ENCODE measurements around the gene DYNC1I1.

DYNC1I1 gene

GRCh38 chr7:95929710-95930280 is 157.4 kb downstream of the DYNC1I1 start:
- TF ChIP-seq SIN3A (IDR thresholded peaks at IDR 0.05; ENCODE audit: borderline replicate concordance, insufficient read depth, low read length), result no peak
- no peak for TF ChIP-seq REST (IDR thresholded peaks at IDR 0.05; ENCODE audit: insufficient read depth in 1 of 2, low read depth in 2 of 2, low read length in 2 of 2)
- TF ChIP-seq POLR2AphosphoS5 (IDR thresholded peaks at IDR 0.05; ENCODE audit: low read depth, low read length), result no peak
- no peak for TF ChIP-seq FOXP2 (optimal IDR thresholded peaks at IDR 0.05; ENCODE audit: borderline replicate concordance, extremely low read depth, extremely low read length, insufficient read depth)
- TF ChIP-seq TAF1 (IDR thresholded peaks at IDR 0.05; ENCODE audit: borderline replicate concordance, insufficient read depth, low read length), result no peak

- no peak for TF ChIP-seq SIN3A (IDR thresholded peaks at IDR 0.05; ENCODE audit: borderline replicate concordance, insufficient read depth, low read length)
- TF ChIP-seq POLR2AphosphoS5 (IDR thresholded peaks at IDR 0.05; ENCODE audit: low read depth, low read length), result no peak
- no peak for TF ChIP-seq FOXP2 (optimal IDR thresholded peaks at IDR 0.05; ENCODE audit: borderline replicate concordance, extremely low read depth, extremely low read length, insufficient read depth)
- TF ChIP-seq REST (IDR thresholded peaks at IDR 0.05; ENCODE audit: insufficient read depth in 1 of 2, low read depth in 2 of 2, low read length in 2 of 2), result no peak
- TF ChIP-seq TAF1 (IDR thresholded peaks at IDR 0.05; ENCODE audit: borderline replicate concordance, insufficient read depth, low read length), result no peak
Measured at GRCh38 chr7:95931460-95932232, 159.3 kb downstream of the DYNC1I1 start.

GRCh38 chr7:95933618-95934017 is 161.3 kb downstream of the DYNC1I1 start:
- TF ChIP-seq FOXP2 (optimal IDR thresholded peaks at IDR 0.05; ENCODE audit: borderline replicate concordance, extremely low read depth, extremely low read length, insufficient read depth), result no peak
- TF ChIP-seq TAF1 (IDR thresholded peaks at IDR 0.05; ENCODE audit: borderline replicate concordance, insufficient read depth, low read length), result no peak
- no peak for TF ChIP-seq SIN3A (IDR thresholded peaks at IDR 0.05; ENCODE audit: borderline replicate concordance, insufficient read depth, low read length)
- TF ChIP-seq REST (IDR thresholded peaks at IDR 0.05; ENCODE audit: insufficient read depth in 1 of 2, low read depth in 2 of 2, low read length in 2 of 2), result no peak
- TF ChIP-seq POLR2AphosphoS5 (IDR thresholded peaks at IDR 0.05; ENCODE audit: low read depth, low read length), result no peak

- TF ChIP-seq POLR2AphosphoS5 (IDR thresholded peaks at IDR 0.05; ENCODE audit: low read depth, low read length) (no peak), REST (IDR thresholded peaks at IDR 0.05; ENCODE audit: insufficient read depth in 1 of 2, low read depth in 2 of 2, low read length in 2 of 2) (no peak), FOXP2 (optimal IDR thresholded peaks at IDR 0.05; ENCODE audit: borderline replicate concordance, extremely low read depth, extremely low read length, insufficient read depth) (no peak), TAF1 (IDR thresholded peaks at IDR 0.05; ENCODE audit: borderline replicate concordance, insufficient read depth, low read length) (no peak), SIN3A (IDR thresholded peaks at IDR 0.05; ENCODE audit: borderline replicate concordance, insufficient read depth, low read length) (no peak)
Measured at GRCh38 chr7:95950698-95951097, 178.3 kb downstream of the DYNC1I1 start.
